Choroid plexus epithelial cell (primary cell): ENCODE measurements around the gene VASH2.
"Not testable (repeated sequence)": the region's sequence is repeated elsewhere in the genome, so short reads cannot be mapped to it uniquely, and the experiment has no call there.

ENCODE experiments used
- DNase-seq: peaks from one replicate; pipeline ENCODE4 v3.0.0-alpha.2; 2010; ENCODE audit warnings: low read depth
- H3K4me3 ChIP-seq: 2 replicates; pipeline ENCODE4 v1.5.1; 2011; ENCODE audit warnings: low read depth, mild to moderate bottlenecking, control low read depth, low read length, moderate library complexity
- TF ChIP-seq, protein P1 (sequence below): conservative IDR thresholded peaks from 2 replicates; pipeline ENCODE4 v1.5.1; 2011; ENCODE audit warnings: low read depth, mild to moderate bottlenecking, control low read depth, inconsistent platforms, low read length, moderate library complexity

Gene VASH2

DNA sequence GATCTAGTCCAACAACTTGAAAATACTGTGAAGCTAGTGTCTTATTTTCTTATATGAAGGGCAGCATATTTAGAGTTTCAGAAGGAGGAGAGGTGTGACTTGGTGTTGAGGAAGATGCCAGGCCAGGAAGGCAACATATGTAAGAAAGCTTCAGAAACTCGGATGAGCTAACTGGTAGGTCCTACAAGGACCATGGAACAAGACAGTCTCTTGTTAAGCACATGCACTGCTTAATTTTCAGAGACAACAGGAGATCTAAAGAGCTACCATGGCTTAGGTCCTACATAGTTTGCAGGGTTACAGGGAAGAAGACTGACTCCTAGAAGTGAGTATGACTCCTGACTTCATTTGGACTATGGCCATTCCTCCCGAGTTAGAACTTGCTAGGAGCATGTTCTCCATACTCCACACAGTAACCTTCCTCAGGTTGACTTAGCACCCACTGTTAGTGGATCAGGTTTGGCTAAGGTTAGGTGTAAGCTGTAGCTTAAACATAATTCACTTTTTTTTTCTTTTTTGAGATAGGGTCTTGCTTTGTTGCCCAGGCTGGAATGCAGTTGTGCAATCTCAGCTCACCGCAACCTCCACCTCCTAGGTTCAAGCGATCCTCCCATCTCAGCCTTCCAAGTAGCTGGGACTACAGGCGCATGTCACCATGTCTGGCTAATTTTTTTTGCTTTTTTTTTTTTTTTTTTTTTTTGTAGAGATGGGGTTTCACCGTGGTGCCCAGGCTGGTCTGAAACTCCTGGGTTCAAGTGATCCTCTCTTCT lies 34.4 kb downstream of the VASH2 start:
- no peak for DNase-seq
- no peak overlapping the region for H3K4me3 ChIP-seq
- TF ChIP-seq, protein P1, sequence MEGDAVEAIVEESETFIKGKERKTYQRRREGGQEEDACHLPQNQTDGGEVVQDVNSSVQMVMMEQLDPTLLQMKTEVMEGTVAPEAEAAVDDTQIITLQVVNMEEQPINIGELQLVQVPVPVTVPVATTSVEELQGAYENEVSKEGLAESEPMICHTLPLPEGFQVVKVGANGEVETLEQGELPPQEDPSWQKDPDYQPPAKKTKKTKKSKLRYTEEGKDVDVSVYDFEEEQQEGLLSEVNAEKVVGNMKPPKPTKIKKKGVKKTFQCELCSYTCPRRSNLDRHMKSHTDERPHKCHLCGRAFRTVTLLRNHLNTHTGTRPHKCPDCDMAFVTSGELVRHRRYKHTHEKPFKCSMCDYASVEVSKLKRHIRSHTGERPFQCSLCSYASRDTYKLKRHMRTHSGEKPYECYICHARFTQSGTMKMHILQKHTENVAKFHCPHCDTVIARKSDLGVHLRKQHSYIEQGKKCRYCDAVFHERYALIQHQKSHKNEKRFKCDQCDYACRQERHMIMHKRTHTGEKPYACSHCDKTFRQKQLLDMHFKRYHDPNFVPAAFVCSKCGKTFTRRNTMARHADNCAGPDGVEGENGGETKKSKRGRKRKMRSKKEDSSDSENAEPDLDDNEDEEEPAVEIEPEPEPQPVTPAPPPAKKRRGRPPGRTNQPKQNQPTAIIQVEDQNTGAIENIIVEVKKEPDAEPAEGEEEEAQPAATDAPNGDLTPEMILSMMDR: no peak

DNA sequence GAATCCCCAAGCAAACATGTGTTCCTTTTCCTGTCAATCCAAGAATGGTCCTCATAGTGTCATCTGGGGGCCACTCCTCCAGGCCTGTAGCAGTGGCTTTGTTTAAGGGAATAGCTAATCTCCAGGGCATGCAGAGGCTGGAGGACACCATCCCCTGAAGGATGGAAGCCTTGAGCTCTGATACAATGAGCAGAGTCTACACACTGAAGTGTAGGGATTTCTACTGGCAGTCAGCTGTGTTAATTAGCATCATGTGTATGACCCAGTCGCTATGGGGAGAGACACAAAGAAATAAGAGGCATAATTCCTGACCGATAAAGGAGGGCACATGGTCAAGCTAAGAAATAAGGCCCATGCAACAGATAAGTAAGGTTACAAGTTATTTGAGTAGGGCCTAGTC lies 36.2 kb downstream of the VASH2 start:
- TF ChIP-seq, protein P1: no peak
- DNase-seq: no peak

DNA sequence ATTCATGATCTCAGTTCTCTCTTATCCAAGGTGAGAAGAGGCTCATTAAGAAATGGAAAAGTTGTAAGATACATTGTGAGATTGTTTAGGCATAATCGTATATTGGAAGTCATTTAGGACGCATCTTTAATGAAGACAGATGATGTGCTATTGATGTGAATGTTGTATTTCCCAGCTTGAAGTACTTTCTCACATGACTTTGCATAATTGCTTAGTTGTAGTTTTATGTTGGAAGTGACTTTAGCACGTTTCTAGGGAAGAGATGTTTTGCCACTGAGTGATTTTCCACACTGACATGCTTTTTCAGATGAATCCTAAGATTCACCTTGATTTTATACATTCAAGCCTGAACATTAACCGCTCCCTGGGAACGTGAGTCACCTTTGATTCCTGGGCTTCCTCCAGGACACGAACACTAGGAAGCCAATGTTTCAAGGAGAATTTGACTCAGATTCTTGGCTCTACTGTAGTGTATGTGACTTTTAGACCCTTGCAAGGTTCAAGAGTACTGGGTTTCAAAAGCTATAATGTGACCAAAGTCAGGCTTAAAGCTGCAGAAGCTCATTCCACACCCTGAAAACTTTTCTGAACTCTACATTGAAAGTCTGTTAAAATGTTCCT lies 37.5 kb downstream of the VASH2 start:
- DNase-seq: peak; percentile 54
- no peak overlapping the region for H3K4me3 ChIP-seq
- TF ChIP-seq, protein P1: no peak

More for the DNA sequence above, 36.2 kb downstream of the VASH2 start:
- no peak overlapping the region for H3K4me3 ChIP-seq

DNA sequence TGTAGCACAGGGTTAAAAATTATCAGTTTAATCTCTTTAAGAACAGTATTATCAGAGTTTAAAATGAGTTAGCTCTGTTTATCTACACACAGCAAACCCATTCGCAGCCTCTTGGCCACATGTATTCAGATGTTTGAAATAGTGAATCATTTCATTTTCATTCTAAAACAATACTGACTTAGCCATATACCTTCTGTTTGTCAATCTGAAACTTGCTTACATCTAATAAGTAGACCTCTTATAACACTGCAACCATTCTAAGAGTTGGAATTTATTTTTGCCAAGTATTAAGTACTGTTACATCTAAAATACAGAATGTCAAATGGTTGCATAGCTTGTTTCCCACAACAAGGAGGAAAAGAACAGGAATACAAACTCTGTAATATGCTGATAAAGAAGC lies 39.9 kb downstream of the VASH2 start:
- DNase-seq: no peak
- H3K4me3 ChIP-seq: no peak overlapping the region
- TF ChIP-seq, protein P1: no peak

DNA sequence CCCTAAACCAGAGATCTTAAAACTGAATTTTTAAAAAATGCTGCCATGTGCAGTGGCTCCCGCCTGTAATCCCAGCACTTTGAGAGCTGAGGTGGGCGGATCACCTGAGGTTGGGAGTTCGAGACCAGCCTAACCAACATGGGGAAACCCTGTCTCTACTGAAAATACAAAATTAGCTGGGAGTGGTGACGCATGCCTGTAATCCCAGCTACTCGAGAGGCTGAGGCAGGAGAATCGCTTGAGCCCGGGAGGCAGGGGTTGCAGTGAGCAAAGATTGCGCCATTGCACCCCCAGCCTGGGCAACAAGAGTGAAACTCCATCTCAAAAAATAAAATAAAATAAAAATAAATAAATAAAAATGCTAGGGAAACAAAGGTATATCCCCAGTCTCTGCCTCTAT lies 43.6 kb downstream of the VASH2 start:
- not testable (repeated sequence) for H3K4me3 ChIP-seq, DNase-seq

DNA sequence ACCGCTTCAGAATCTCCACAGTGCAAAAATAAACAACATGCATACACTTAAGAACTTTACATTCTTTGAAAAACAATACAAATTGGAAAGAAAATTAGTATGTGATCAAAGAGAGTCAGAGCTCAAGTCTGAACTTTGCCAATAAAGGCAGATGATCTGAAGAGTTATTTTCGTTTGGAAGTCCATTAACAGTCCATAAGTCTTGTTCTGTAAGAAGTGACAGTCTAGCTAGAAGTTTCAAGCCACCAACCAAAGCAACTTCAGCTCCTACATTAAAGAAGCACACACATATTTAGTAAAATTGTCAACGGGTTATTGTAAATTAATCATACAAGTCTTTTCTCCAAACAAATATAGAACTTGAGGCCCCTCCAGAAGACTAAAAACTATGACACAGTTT lies 44.6 kb downstream of the VASH2 start:
- TF ChIP-seq, protein P1: no peak
- DNase-seq: no peak
- H3K4me3 ChIP-seq: no peak overlapping the region

DNA sequence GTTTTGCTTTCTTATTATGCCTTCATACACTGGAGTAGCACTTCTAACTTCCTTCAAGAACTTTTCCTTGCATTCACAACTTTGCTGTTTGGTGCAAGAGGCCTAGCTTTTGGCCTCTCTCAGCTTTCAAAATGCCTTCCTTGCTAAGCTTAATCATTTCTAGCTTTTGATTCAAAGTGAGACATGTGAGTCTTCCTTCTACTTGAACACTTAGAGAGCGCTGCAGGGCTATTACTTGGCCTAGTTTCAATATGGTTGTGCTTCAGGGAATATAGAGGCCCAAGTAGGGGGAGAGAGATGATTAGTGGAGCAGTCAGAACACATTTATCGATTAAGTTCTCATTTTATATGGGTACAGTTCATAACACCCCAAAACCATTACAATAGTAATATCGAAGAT lies 52.9 kb downstream of the VASH2 start:
- DNase-seq: no peak
- H3K4me3 ChIP-seq: no peak overlapping the region
- TF ChIP-seq, protein P1: no peak
